K562 (cell line): ENCODE data around the gene PGD. TPM values are rescaled to one million over a fixed set of nuclear protein-coding genes. Genes with fewer than 3 reads are reported as not detected.

Source experiments
- ATF3 ChIP-seq, 2 experiments: fragments of 450-650 bp in 1 of 2; sonication (generic) in 1 of 2; formaldehyde crosslinking in 1 of 2; IDR thresholded peaks in 1 of 2; conservative IDR thresholded peaks in 1 of 2; 2 replicates each; pipeline versions ENCODE4 v1.6.1 to v1.8.1; 2016 to 2023; ENCODE audit warnings: mild to moderate bottlenecking in 2 of 2, moderate library complexity in 2 of 2, inconsistent platforms in 1 of 2, missing genetic modification reagents in 1 of 2
- CXXC5 ChIP-seq: fragments of 250-450 bp; sonication (Bioruptor Pico); IDR thresholded peaks from 2 replicates; pipeline ENCODE4 v1.8.0; 2022; ENCODE audit warnings: inconsistent platforms, mild to moderate bottlenecking, moderate library complexity
- E2F5 ChIP-seq: sonication (generic); formaldehyde crosslinking; IDR thresholded peaks from 2 replicates; pipeline ENCODE4 v1.8.0; 2022; ENCODE audit warnings: mild to moderate bottlenecking, missing genetic modification reagents
- KAT7 ChIP-seq: sonication (generic); formaldehyde crosslinking; IDR thresholded peaks from 2 replicates; pipeline ENCODE4 v1.8.0; 2022; ENCODE audit warnings: missing genetic modification reagents, mild to moderate bottlenecking, borderline replicate concordance
- MED1 ChIP-seq: sonication (generic); formaldehyde crosslinking; IDR thresholded peaks from 2 replicates; pipeline ENCODE4 v1.8.1; 2023; ENCODE audit warnings: missing genetic modification reagents, borderline replicate concordance
- POU5F1 ChIP-seq: fragments of 150-350 bp; IDR thresholded peaks from 2 replicates; pipeline ENCODE4 v1.6.1; 2014; ENCODE audit warnings: borderline replicate concordance, low read length, low read depth, mild to moderate bottlenecking; ENCODE audit not compliant: partially characterized antibody
- SFPQ ChIP-seq: fragments of 200-400 bp; formaldehyde crosslinking; IDR thresholded peaks from 2 replicates; pipeline ENCODE4 v1.6.1; 2017; ENCODE audit warnings: mild to moderate bottlenecking, low read depth, low read length, moderate library complexity
- SIX5 ChIP-seq, 2 experiments: IDR thresholded peaks; 2 replicates each; pipeline ENCODE4 v1.6.1; 2011; ENCODE audit warnings: low read length in 2 of 2, borderline replicate concordance in 1 of 2, low read depth in 1 of 2, mild to moderate bottlenecking in 1 of 2, moderate library complexity in 1 of 2; ENCODE audit not compliant: insufficient read depth in 1 of 2
- SMARCE1 ChIP-seq: fragments of 450-650 bp; IDR thresholded peaks from 2 replicates; pipeline ENCODE4 v1.7.1; 2016; ENCODE audit warnings: mild to moderate bottlenecking
- UBTF ChIP-seq, 2 experiments: IDR thresholded peaks; 2 replicates each; pipeline ENCODE4 v1.6.1; 2012; ENCODE audit warnings: improper control_type of control experiment in 2 of 2, low read depth in 2 of 2, low read length in 2 of 2, borderline replicate concordance in 1 of 2
- XRCC5 ChIP-seq: fragments of 200-400 bp; formaldehyde crosslinking; IDR thresholded peaks from 2 replicates; pipeline ENCODE4 v1.6.1; 2017; ENCODE audit warnings: low read depth, mild to moderate bottlenecking, low read length
- ZNF134 ChIP-seq: fragments of 250-450 bp; sonication (Bioruptor Pico); conservative IDR thresholded peaks from 2 replicates; pipeline ENCODE4 v1.4.0; 2020
- ZNF3 ChIP-seq: fragments of 250-450 bp; sonication (Bioruptor Pico); IDR thresholded peaks from 2 replicates; pipeline ENCODE4 v1.5.0; 2021; ENCODE audit warnings: mild to moderate bottlenecking, moderate library complexity
- ZNF584 ChIP-seq: fragments of 200-800 bp; sonication (Bioruptor generic); IDR thresholded peaks from 2 replicates; pipeline ENCODE4 v1.6.1; 2016; ENCODE audit warnings: low read depth, mild to moderate bottlenecking, missing genetic modification characterization, missing compliant biosample characterization
- ZNF77 ChIP-seq: fragments of 250-450 bp; sonication (Bioruptor Pico); IDR thresholded peaks from 2 replicates; pipeline ENCODE4 v1.5.0; 2020
- ZNF785 ChIP-seq: fragments of 250-450 bp; sonication (Bioruptor Pico); IDR thresholded peaks from 2 replicates; pipeline ENCODE4 v1.4.0; 2020; ENCODE audit warnings: mild to moderate bottlenecking
- polyA plus RNA-seq, 8 experiments: library from polyadenylated mRNA; depleted of rRNA in 4 of 8; stranded (reverse) in 5 of 8; unstranded in 3 of 8; fragments of >200 nt; fragmentation: Nextera tagmentation in 2 of 8; fragmentation: Illumina TruSeq in 1 of 8; extraction: Ambion mirVana in 2 of 8; extraction: Trizol in 1 of 8; gene quantifications; 2 replicates each; pipeline versions ENCODE4 v1.2.1 to v1.2.3, GENCODE V29; 2011 to 2014; ENCODE audit warnings: inconsistent platforms in 1 of 8, missing spikeins in 1 of 8
- total RNA-seq, 7 experiments: library from RNA; depleted of rRNA in 6 of 7; stranded (reverse); fragments of >200 nt in 6 of 7; fragmentation: Illumina TruSeq in 2 of 7; extraction: Trizol in 2 of 7; gene quantifications; 2 replicates each; pipeline versions ENCODE4 v1.2.1 to v1.2.3, GENCODE V29; 2011 to 2021; ENCODE audit warnings: low replicate concordance in 1 of 7
- TF ChIP-seq, protein P1 (sequence below): fragments of 250-450 bp; sonication (Bioruptor Pico); IDR thresholded peaks from 2 replicates; pipeline ENCODE4 v1.5.0; 2021; ENCODE audit warnings: mild to moderate bottlenecking, borderline replicate concordance

Gene PGD
- total and polyA plus RNA-seq, 9 of the 15 experiments (the other 6 are each of a cell fraction or from before 2014, with no cell fraction given): 177 to 542 (median 270) TPM

- TF ChIP-seq POU5F1 (no peak), UBTF (IDR thresholded peaks at IDR 0.05; ENCODE audit: borderline replicate concordance in 1 of 2, low read depth in 2 of 2, low read length in 2 of 2) (peak; percentile 66 to 82; a peak in 3 of 4 replicates), XRCC5 (peak; percentile 97), SIX5 (IDR thresholded peaks at IDR 0.05; ENCODE audit: borderline replicate concordance in 1 of 2, insufficient read depth in 1 of 2, low read depth in 1 of 2, low read length in 2 of 2) (peak in 1 of 2 experiments; percentile 17; a peak in 1 of 4 replicates), SFPQ (no peak), KAT7 (CRISPR knock-in tag) (no peak; the same call in 1 of the 2 replicates), SMARCE1 (no peak), E2F5 (CRISPR knock-in tag) (0 out of 2 replicates have a peak, but pooled peaks have one; percentile 19), ATF3 (IDR thresholded peaks at IDR 0.05) (0 out of 2 replicates have a peak, but pooled peaks have one; percentile 34), ATF3 (CRISPR knock-in tag; conservative IDR thresholded peaks at IDR 0.05) (no peak), CXXC5 (CRISPR knock-in tag) (peak; percentile 99), ZNF3 (CRISPR knock-in tag) (no peak), ZNF77 (CRISPR knock-in tag) (no peak), MED1 (no peak), ZNF584 (CRISPR knock-in tag) (no peak), ZNF134 (CRISPR knock-in tag) (no peak), ZNF785 (CRISPR knock-in tag) (no peak)
- TF ChIP-seq, protein P1, sequence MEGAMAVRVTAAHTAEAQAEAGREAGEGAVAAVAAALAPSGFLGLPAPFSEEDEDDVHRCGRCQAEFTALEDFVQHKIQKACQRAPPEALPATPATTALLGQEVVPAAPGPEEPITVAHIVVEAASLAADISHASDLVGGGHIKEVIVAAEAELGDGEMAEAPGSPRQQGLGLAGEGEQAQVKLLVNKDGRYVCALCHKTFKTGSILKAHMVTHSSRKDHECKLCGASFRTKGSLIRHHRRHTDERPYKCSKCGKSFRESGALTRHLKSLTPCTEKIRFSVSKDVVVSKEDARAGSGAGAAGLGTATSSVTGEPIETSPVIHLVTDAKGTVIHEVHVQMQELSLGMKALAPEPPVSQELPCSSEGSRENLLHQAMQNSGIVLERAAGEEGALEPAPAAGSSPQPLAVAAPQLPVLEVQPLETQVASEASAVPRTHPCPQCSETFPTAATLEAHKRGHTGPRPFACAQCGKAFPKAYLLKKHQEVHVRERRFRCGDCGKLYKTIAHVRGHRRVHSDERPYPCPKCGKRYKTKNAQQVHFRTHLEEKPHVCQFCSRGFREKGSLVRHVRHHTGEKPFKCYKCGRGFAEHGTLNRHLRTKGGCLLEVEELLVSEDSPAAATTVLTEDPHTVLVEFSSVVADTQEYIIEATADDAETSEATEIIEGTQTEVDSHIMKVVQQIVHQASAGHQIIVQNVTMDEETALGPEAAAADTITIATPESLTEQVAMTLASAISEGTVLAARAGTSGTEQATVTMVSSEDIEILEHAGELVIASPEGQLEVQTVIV (CRISPR knock-in tag): no peak
Measured at GRCh38 chr1:10398734-10399443, at the start of gene PGD (continued).
